ENCODE data around the gene FRMD3. TPM values are rescaled to one million over a fixed set of nuclear protein-coding genes. Genes with fewer than 3 reads are reported as not detected.

Gene FRMD3
- total RNA-seq, 1 donor from 2014 or later: 0.40 TPM

GRCh38 chr9:83355729-83356151, 182.5 kb downstream of the FRMD3 start:
- Mint-ChIP-seq H3K27me3 (ENCODE audit: low read depth) (peaks cover 17% of the 10 kb centered on the region), H3K27ac (no peak overlapping the region), H3K9me3 (peaks cover 9% of the 10 kb centered on the region), H3K4me1 (no peaks in the 10 kb centered on the region), H3K36me3 (no peaks in the 10 kb centered on the region), H3K4me3 (no peak overlapping the region)
- no peak for DNase-seq (ENCODE audit: low spot score in 2 of 2, unreplicated experiment in 2 of 2)
- TF ChIP-seq CTCF (IDR thresholded peaks at IDR 0.05; ENCODE audit: unreplicated experiment): no peak

GRCh38 chr9:83355024-83355444, 183.2 kb downstream of the FRMD3 start:
- no peak for DNase-seq (ENCODE audit: low spot score in 2 of 2, unreplicated experiment in 2 of 2)
- Mint-ChIP-seq H3K36me3 (no peaks in the 10 kb centered on the region), H3K27ac (no peak overlapping the region), H3K9me3 (peaks cover 9% of the 10 kb centered on the region), H3K27me3 (ENCODE audit: low read depth) (peaks cover 18% of the 10 kb centered on the region), H3K4me1 (no peaks in the 10 kb centered on the region), H3K4me3 (no peak overlapping the region)
- no peak for TF ChIP-seq CTCF (IDR thresholded peaks at IDR 0.05; ENCODE audit: unreplicated experiment)

- Mint-ChIP-seq H3K36me3 (no peaks in the 10 kb centered on the region), H3K9me3 (no peaks in the 10 kb centered on the region), H3K4me3 (no peak overlapping the region), H3K27ac (no peak overlapping the region), H3K27me3 (ENCODE audit: low read depth) (peaks cover 36% of the 10 kb centered on the region), H3K4me1 (no peaks in the 10 kb centered on the region)
- no peak for TF ChIP-seq CTCF (IDR thresholded peaks at IDR 0.05; ENCODE audit: unreplicated experiment)
- DNase-seq (ENCODE audit: low spot score in 2 of 2, unreplicated experiment in 2 of 2): no peak
These were observed 189.2 kb downstream of the FRMD3 start for GRCh38 chr9:83349031-83349430.

GRCh38 chr9:83346655-83347420, 191.4 kb downstream of the FRMD3 start:
- Mint-ChIP-seq H3K27me3 (ENCODE audit: low read depth) (peaks cover 24% of the 10 kb centered on the region), H3K36me3 (no peaks in the 10 kb centered on the region), H3K4me3 (no peak overlapping the region), H3K9me3 (no peaks in the 10 kb centered on the region), H3K27ac (no peak overlapping the region), H3K4me1 (peaks cover 7% of the 10 kb centered on the region)
- no peak for DNase-seq (ENCODE audit: low spot score in 2 of 2, unreplicated experiment in 2 of 2)
- TF ChIP-seq CTCF (IDR thresholded peaks at IDR 0.05; ENCODE audit: unreplicated experiment): no peak

GRCh38 chr9:83343366-83343999, 194.7 kb downstream of the FRMD3 start:
- Mint-ChIP-seq H3K4me3 (no peak overlapping the region), H3K4me1 (peaks cover 7% of the 10 kb centered on the region), H3K27ac (no peak overlapping the region)

More at GRCh38 chr9:83343366-83343999, 194.7 kb downstream of the FRMD3 start:
- no peaks in the 10 kb centered on the region for H3K36me3 Mint-ChIP-seq
- peaks cover 3% of the 10 kb centered on the region for H3K27me3 Mint-ChIP-seq (ENCODE audit: low read depth)
- DNase-seq (ENCODE audit: low spot score in 2 of 2, unreplicated experiment in 2 of 2): no peak
- H3K9me3 Mint-ChIP-seq: no peaks in the 10 kb centered on the region
- no peak for TF ChIP-seq CTCF (IDR thresholded peaks at IDR 0.05; ENCODE audit: unreplicated experiment)
